ENCODE results near the gene DOCK1.

DNA sequence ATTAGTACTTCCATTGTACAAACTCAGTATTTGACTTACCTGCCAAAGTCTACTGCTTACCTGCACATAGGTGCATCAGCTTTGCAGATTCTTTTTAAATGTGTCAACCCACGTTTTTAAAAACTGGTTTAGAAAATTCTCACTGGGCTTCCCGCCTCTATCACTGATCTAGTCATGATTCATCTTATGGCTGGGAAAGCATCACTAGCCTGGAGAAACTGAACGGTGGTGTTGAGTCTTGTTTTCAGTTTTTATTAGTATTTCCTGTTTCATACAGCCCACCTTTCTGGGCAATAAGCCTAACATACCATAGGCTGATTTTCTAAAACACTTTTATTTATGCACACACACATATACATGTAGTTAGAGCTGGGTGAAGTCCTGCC, 19.7 kb downstream of the DOCK1 start:
- no peak for TF ChIP-seq CTCF (IDR thresholded peaks at IDR 0.05; ENCODE audit: low read depth, low read length)
- TF ChIP-seq MAX (IDR thresholded peaks at IDR 0.05; ENCODE audit: low read depth, low read length), result no peak

Data from NB4 (cell line).